HEK293 (cell line): Measurements from ENCODE around the gene ABHD8.

ENCODE experiments used
- BCL11B ChIP-seq: fragments of 450-650 bp; formaldehyde crosslinking; IDR thresholded peaks from 2 replicates; pipeline ENCODE4 v1.5.1; 2016; ENCODE audit warnings: low read depth, missing biosample characterization, missing genetic modification characterization
- FEZF1 ChIP-seq: fragments of 450-650 bp; formaldehyde crosslinking; IDR thresholded peaks from 2 replicates; pipeline ENCODE4 v1.5.1; 2016; ENCODE audit warnings: missing biosample characterization, missing genetic modification characterization
- KLF8 ChIP-seq: fragments of 450-650 bp; formaldehyde crosslinking; IDR thresholded peaks from 2 replicates; pipeline ENCODE4 v1.5.1; 2016; ENCODE audit warnings: missing biosample characterization, missing genetic modification characterization
- MZF1 ChIP-seq: fragments of 450-650 bp; formaldehyde crosslinking; IDR thresholded peaks from 2 replicates; pipeline ENCODE4 v1.5.1; 2017; ENCODE audit warnings: missing biosample characterization, missing genetic modification characterization, borderline replicate concordance
- OVOL3 ChIP-seq: fragments of 450-650 bp; formaldehyde crosslinking; IDR thresholded peaks from 2 replicates; pipeline ENCODE4 v1.5.1; 2016; ENCODE audit warnings: missing biosample characterization, missing genetic modification characterization
- PRDM10 ChIP-seq: fragments of 450-650 bp; formaldehyde crosslinking; IDR thresholded peaks from 2 replicates; pipeline ENCODE4 v1.5.1; 2016; ENCODE audit warnings: missing biosample characterization, missing genetic modification characterization
- REPIN1 ChIP-seq: fragments of 450-650 bp; formaldehyde crosslinking; IDR thresholded peaks from 2 replicates; pipeline ENCODE4 v1.5.1; 2017; ENCODE audit warnings: missing biosample characterization, missing genetic modification characterization, low read depth
- REST ChIP-seq: fragments of 450-650 bp; formaldehyde crosslinking; IDR thresholded peaks from 2 replicates; pipeline ENCODE4 v1.5.1; 2016; ENCODE audit warnings: missing biosample characterization, missing genetic modification characterization
- SCRT1 ChIP-seq: fragments of 450-650 bp; formaldehyde crosslinking; IDR thresholded peaks from 2 replicates; pipeline ENCODE4 v1.5.1; 2016; ENCODE audit warnings: missing biosample characterization, missing genetic modification characterization, borderline replicate concordance
- SP2 ChIP-seq: fragments of 450-650 bp; formaldehyde crosslinking; IDR thresholded peaks from 2 replicates; pipeline ENCODE4 v1.5.1; 2016; ENCODE audit warnings: missing biosample characterization, missing genetic modification characterization
- SP7 ChIP-seq: fragments of 450-650 bp; formaldehyde crosslinking; IDR thresholded peaks from 2 replicates; pipeline ENCODE4 v1.5.1; 2016; ENCODE audit warnings: missing biosample characterization, missing genetic modification characterization
- TSHZ1 ChIP-seq: fragments of 450-650 bp; formaldehyde crosslinking; IDR thresholded peaks from 2 replicates; pipeline ENCODE4 v1.5.1; 2016; ENCODE audit warnings: missing biosample characterization, missing genetic modification characterization, borderline replicate concordance
- ZBTB6 ChIP-seq: fragments of 450-650 bp; formaldehyde crosslinking; IDR thresholded peaks from 2 replicates; pipeline ENCODE4 v1.5.1; 2017; ENCODE audit warnings: missing biosample characterization, missing genetic modification characterization
- ZNF112 ChIP-seq: fragments of 450-650 bp; formaldehyde crosslinking; IDR thresholded peaks from 2 replicates; pipeline ENCODE4 v1.5.0; 2017; ENCODE audit warnings: missing biosample characterization, missing genetic modification characterization
- ZNF157 ChIP-seq: fragments of 450-650 bp; formaldehyde crosslinking; IDR thresholded peaks from 2 replicates; pipeline ENCODE4 v1.5.1; 2016; ENCODE audit warnings: missing biosample characterization, missing genetic modification characterization
- ZNF18 ChIP-seq: fragments of 450-650 bp; formaldehyde crosslinking; IDR thresholded peaks from 2 replicates; pipeline ENCODE4 v1.5.1; 2016; ENCODE audit warnings: missing biosample characterization, missing genetic modification characterization
- ZNF211 ChIP-seq: fragments of 450-650 bp; formaldehyde crosslinking; IDR thresholded peaks from 2 replicates; pipeline ENCODE4 v1.5.1; 2016; ENCODE audit warnings: low read depth, missing biosample characterization, missing genetic modification characterization
- ZNF221 ChIP-seq: fragments of 450-650 bp; formaldehyde crosslinking; IDR thresholded peaks from 2 replicates; pipeline ENCODE4 v1.5.1; 2017; ENCODE audit warnings: missing biosample characterization, missing genetic modification characterization, borderline replicate concordance
- ZNF48 ChIP-seq: fragments of 450-650 bp; formaldehyde crosslinking; IDR thresholded peaks from 2 replicates; pipeline ENCODE4 v1.5.1; 2016; ENCODE audit warnings: missing biosample characterization, missing genetic modification characterization
- ZNF626 ChIP-seq: fragments of 450-650 bp; sonication (Bioruptor Pico); formaldehyde crosslinking; IDR thresholded peaks from 2 replicates; pipeline ENCODE4 v1.5.1; 2018; ENCODE audit warnings: missing biosample characterization, missing genetic modification characterization, inconsistent platforms
- ZNF768 ChIP-seq: fragments of 450-650 bp; formaldehyde crosslinking; IDR thresholded peaks from 2 replicates; pipeline ENCODE4 v1.5.1; 2018; ENCODE audit warnings: missing biosample characterization, mild to moderate bottlenecking, missing genetic modification characterization
- ZNF837 ChIP-seq: fragments of 450-650 bp; formaldehyde crosslinking; IDR thresholded peaks from 2 replicates; pipeline ENCODE4 v1.5.1; 2016; ENCODE audit warnings: missing biosample characterization, missing genetic modification characterization
- ZSCAN18 ChIP-seq: fragments of 450-650 bp; formaldehyde crosslinking; IDR thresholded peaks from 2 replicates; pipeline ENCODE4 v1.5.1; 2016; ENCODE audit warnings: missing biosample characterization, missing genetic modification characterization

Gene ABHD8

GRCh38 chr19:17334414-17335409 lies 31.5 kb upstream of the ABHD8 start, which contains the start of gene ANO8 (continued):
- peak; percentile 79 for TF ChIP-seq ZNF18 (tag by site-specific recombination)
- peak; percentile 67; the same call in 1 of the 2 replicates for TF ChIP-seq OVOL3 (tag by site-specific recombination)
- TF ChIP-seq ZNF837 = peak; percentile 100
- TF ChIP-seq PRDM10 (tag by site-specific recombination) = peak; percentile 97
- TF ChIP-seq ZBTB6 (tag by site-specific recombination) = peak; percentile 84
- TF ChIP-seq ZNF221 = peak; percentile 73; the same call in 1 of the 2 replicates
- no peak; the same call in 1 of the 2 replicates for TF ChIP-seq ZNF626 (tag by site-specific recombination)
- TF ChIP-seq MZF1 (tag by site-specific recombination) = peak; percentile 87
- TF ChIP-seq REPIN1 = peak; percentile 56; the same call in 1 of the 2 replicates
- peak; percentile 94; the same call in 1 of the 2 replicates for TF ChIP-seq TSHZ1
- peak; percentile 45 for TF ChIP-seq FEZF1 (tag by site-specific recombination)
- peak; percentile 97 for TF ChIP-seq BCL11B (tag by site-specific recombination)
- peak; percentile 80 for TF ChIP-seq REST (tag by site-specific recombination)
- TF ChIP-seq KLF8 (tag by site-specific recombination) = peak; percentile 100
- TF ChIP-seq ZSCAN18 (tag by site-specific recombination) = peak; percentile 89
- TF ChIP-seq SCRT1 (tag by site-specific recombination) = 0 out of 2 replicates have a peak, but pooled peaks have one; percentile 35
- TF ChIP-seq ZNF211 (tag by site-specific recombination) = no peak
- TF ChIP-seq ZNF768 (tag by site-specific recombination) = peak; percentile 74; the same call in 1 of the 2 replicates
- TF ChIP-seq ZNF48 (tag by site-specific recombination) = no peak
- TF ChIP-seq ZNF157 (tag by site-specific recombination) = no peak
- peak; percentile 97 for TF ChIP-seq SP7 (tag by site-specific recombination)
- TF ChIP-seq SP2 = peak; percentile 87
- no peak for TF ChIP-seq ZNF112 (tag by site-specific recombination)
